ENCODE results near the gene RNF217. TPM values are rescaled to one million over a fixed set of nuclear protein-coding genes. Genes with fewer than 3 reads are reported as not detected.

RNF217 gene
- total RNA-seq, 4 donors from 2014 or later = 4.5 to 15.5 (median 12.4) TPM

GRCh38 chr6:124994648-124995047 lies 32.4 kb downstream of the RNF217 start:
- ATAC-seq = peak; percentile 67 to 70
- in situ Hi-C loops (cut with MboI; ENCODE audit: low sequenced_read_pairs in 4 of 4) (loop anchor here in 1 of 4 donors (25.0 kb wide), 1 partner anchor 293 kb away; no protein-coding TSS in a partner anchor), intact Hi-C loops (cut with DNase I; ENCODE audit: low total_unique reads) (no loop called here)
- Histone ChIP-seq H3K27ac (peak overlapping the region; percentile 47 to 70 (median 59)), H3K4me3 (no peak overlapping the region), H3K36me3 (no peaks in the 10 kb centered on the region), H3K9me3 (no peaks in the 10 kb centered on the region), H3K27me3 (no peaks in the 10 kb centered on the region), H3K4me1 (peaks cover 68 to 70% of the 10 kb centered on the region in 2 donors)
- peak; percentile 40 to 41 for DNase-seq
- no peak for TF ChIP-seq POLR2A (IDR thresholded peaks at IDR 0.05)
- TF ChIP-seq, protein P1, sequence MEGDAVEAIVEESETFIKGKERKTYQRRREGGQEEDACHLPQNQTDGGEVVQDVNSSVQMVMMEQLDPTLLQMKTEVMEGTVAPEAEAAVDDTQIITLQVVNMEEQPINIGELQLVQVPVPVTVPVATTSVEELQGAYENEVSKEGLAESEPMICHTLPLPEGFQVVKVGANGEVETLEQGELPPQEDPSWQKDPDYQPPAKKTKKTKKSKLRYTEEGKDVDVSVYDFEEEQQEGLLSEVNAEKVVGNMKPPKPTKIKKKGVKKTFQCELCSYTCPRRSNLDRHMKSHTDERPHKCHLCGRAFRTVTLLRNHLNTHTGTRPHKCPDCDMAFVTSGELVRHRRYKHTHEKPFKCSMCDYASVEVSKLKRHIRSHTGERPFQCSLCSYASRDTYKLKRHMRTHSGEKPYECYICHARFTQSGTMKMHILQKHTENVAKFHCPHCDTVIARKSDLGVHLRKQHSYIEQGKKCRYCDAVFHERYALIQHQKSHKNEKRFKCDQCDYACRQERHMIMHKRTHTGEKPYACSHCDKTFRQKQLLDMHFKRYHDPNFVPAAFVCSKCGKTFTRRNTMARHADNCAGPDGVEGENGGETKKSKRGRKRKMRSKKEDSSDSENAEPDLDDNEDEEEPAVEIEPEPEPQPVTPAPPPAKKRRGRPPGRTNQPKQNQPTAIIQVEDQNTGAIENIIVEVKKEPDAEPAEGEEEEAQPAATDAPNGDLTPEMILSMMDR (IDR thresholded peaks at IDR 0.05 in 4 of 5, conservative IDR thresholded peaks at IDR 0.05 in 1 of 5) = no peak

GRCh38 chr6:124995131-124995530 lies 32.9 kb downstream of the RNF217 start:
- Histone ChIP-seq H3K4me3 (no peak overlapping the region), H3K9me3 (no peaks in the 10 kb centered on the region), H3K4me1 (peaks cover 73 to 74% of the 10 kb centered on the region in 2 donors), H3K36me3 (no peaks in the 10 kb centered on the region), H3K27me3 (no peaks in the 10 kb centered on the region), H3K27ac (peak overlapping the region; percentile 47 to 70 (median 59))
- TF ChIP-seq, protein P1 (IDR thresholded peaks at IDR 0.05 in 4 of 5, conservative IDR thresholded peaks at IDR 0.05 in 1 of 5) = no peak
- no peak for TF ChIP-seq POLR2A (IDR thresholded peaks at IDR 0.05)
- DNase-seq (no peak), ATAC-seq (no peak)
- in situ Hi-C loops (cut with MboI; ENCODE audit: low sequenced_read_pairs in 4 of 4) = loop anchor here in 1 of 4 donors (25.0 kb wide), 1 partner anchor 292 kb away; no protein-coding TSS in a partner anchor
- intact Hi-C loops (cut with DNase I; ENCODE audit: low total_unique reads) = no loop called here

DNA sequence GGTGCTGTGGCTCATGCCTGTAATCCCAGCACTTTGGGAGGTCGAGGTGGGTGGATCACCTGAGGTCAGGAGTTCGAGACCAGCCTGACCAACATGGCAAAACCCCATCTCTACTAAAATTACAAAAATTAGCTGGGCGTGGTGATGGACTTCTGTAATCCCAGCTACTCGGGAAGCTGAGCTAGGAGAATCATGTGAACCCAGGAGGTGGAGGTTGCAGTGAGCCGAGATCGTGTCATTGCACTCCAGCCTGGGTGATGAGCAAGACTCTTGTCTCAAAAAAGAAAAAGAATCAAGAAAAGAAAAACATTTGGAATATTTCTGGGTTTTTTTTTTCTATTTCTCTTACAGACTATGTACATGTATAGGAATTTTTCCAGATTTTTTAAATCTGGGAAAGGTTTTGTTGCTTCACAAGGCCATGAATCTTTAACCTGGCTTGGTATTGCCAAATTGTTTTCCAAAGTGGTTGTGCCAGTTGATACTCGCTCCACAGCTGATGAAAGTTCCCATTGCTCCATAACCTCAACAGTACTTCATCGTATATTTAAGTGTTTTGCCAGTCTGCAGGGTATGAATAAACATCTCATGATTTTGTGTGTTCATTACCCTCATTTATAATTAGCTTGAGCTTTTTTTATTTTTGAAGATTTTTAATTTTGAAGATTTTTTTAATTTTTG lies 33.5 kb downstream of the RNF217 start:
- intact Hi-C loops (cut with DNase I; ENCODE audit: low total_unique reads) (no loop called here), in situ Hi-C loops (cut with MboI; ENCODE audit: low sequenced_read_pairs in 4 of 4) (loop anchor here in 1 of 4 donors (25.0 kb wide), 1 partner anchor 292 kb away; no protein-coding TSS in a partner anchor)
- Histone ChIP-seq H3K9me3 (no peaks in the 10 kb centered on the region), H3K27me3 (no peaks in the 10 kb centered on the region), H3K4me1 (peaks cover 78% of the 10 kb centered on the region in 2 donors), H3K36me3 (no peaks in the 10 kb centered on the region), H3K4me3 (no peak overlapping the region), H3K27ac (peak overlapping the region in 3 of 4 donors; percentile 51 to 70 (median 67))
- TF ChIP-seq, protein P1 (IDR thresholded peaks at IDR 0.05 in 4 of 5, conservative IDR thresholded peaks at IDR 0.05 in 1 of 5) = no peak
- TF ChIP-seq POLR2A (IDR thresholded peaks at IDR 0.05) = no peak
- DNase-seq = no peak
- peak in 1 of 2 donors; percentile 35 for ATAC-seq

GRCh38 chr6:124996411-124996810 lies 34.2 kb downstream of the RNF217 start:
- intact Hi-C loops (cut with DNase I; ENCODE audit: low total_unique reads) = no loop called here
- Histone ChIP-seq H3K27me3 (no peaks in the 10 kb centered on the region), H3K36me3 (no peaks in the 10 kb centered on the region)

More at GRCh38 chr6:124996411-124996810, 34.2 kb downstream of the RNF217 start:
- Histone ChIP-seq H3K9me3 (no peaks in the 10 kb centered on the region), H3K4me3 (no peak overlapping the region), H3K4me1 (peaks cover 84 to 85% of the 10 kb centered on the region in 2 donors), H3K27ac (peak overlapping the region in 2 of 4 donors; percentile 4 to 70)
- ATAC-seq (no peak), DNase-seq (no peak)
- no peak for TF ChIP-seq POLR2A (IDR thresholded peaks at IDR 0.05)
- TF ChIP-seq, protein P1 (IDR thresholded peaks at IDR 0.05 in 4 of 5, conservative IDR thresholded peaks at IDR 0.05 in 1 of 5) = no peak
- in situ Hi-C loops (cut with MboI; ENCODE audit: low sequenced_read_pairs in 4 of 4) = loop anchor here in 1 of 4 donors (25.0 kb wide), 1 partner anchor 291 kb away; no protein-coding TSS in a partner anchor
